GM04503 (cell line): ENCODE results near the gene TROAP.
A peak's percentile ranks its signal among the peaks of the same experiment; 100 is the strongest.
"Not testable (repeated sequence)": the region's sequence is repeated elsewhere in the genome, so short reads cannot be mapped to it uniquely, and the experiment has no call there.

Source experiments
- DNase-seq: peaks from one replicate; pipeline ENCODE4 v3.0.0-alpha.2; 2012; ENCODE audit warnings: low read depth

Gene TROAP, protein sequence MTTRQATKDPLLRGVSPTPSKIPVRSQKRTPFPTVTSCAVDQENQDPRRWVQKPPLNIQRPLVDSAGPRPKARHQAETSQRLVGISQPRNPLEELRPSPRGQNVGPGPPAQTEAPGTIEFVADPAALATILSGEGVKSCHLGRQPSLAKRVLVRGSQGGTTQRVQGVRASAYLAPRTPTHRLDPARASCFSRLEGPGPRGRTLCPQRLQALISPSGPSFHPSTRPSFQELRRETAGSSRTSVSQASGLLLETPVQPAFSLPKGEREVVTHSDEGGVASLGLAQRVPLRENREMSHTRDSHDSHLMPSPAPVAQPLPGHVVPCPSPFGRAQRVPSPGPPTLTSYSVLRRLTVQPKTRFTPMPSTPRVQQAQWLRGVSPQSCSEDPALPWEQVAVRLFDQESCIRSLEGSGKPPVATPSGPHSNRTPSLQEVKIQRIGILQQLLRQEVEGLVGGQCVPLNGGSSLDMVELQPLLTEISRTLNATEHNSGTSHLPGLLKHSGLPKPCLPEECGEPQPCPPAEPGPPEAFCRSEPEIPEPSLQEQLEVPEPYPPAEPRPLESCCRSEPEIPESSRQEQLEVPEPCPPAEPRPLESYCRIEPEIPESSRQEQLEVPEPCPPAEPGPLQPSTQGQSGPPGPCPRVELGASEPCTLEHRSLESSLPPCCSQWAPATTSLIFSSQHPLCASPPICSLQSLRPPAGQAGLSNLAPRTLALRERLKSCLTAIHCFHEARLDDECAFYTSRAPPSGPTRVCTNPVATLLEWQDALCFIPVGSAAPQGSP

DNA sequence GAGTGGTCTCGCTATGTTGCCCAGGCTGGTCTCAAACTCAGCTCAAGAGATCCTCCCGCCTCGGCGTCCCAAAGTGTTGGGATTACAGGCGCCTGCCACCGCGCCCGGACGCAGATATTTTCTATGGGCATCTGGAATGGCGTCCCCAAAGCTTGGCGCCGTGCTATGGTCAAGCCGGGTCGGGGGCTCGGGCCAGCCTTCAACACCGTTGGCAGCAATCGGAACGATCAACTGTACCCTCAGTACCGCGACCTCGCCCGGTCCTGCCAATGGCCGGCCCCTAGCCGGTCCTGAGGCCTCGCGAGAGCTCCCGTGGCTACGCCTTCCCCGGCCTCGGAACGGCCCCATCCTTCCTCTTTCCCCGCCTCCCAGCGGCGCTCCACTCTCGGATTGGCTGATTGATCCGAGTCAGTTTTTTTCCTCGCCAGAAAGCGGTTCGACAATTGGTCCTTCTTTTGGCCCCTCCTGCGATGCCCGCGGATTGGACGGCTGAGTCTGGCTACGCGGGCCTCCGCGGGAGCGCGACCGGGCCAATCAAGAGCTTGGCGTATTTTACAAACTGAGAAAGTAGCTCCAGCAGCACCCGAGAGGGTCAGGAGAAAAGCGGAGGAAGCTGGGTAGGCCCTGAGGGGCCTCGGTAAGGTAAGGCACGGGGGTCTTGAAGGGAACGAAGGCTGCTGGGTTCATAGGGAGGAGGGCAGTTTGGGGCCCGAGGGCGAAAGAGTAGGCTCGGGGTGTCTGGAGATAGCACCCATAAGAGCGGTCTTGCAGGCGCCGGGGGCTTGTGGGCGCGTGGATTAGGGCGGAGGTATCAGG is at the start of gene TROAP:
TSS of gene TROAP (plus strand) at position 548 of the 816 bp plus-strand sequence. CDS start 354 bp downstream, outside the sequence.
- peak; percentile 94 for DNase-seq

GRCh38 chr12:49273726-49274395 is 49.2 kb upstream of the TROAP start:
- no peak for DNase-seq

- no peak for DNase-seq
Observed at GRCh38 chr12:49274396-49275069, 48.5 kb upstream of the TROAP start.

DNA sequence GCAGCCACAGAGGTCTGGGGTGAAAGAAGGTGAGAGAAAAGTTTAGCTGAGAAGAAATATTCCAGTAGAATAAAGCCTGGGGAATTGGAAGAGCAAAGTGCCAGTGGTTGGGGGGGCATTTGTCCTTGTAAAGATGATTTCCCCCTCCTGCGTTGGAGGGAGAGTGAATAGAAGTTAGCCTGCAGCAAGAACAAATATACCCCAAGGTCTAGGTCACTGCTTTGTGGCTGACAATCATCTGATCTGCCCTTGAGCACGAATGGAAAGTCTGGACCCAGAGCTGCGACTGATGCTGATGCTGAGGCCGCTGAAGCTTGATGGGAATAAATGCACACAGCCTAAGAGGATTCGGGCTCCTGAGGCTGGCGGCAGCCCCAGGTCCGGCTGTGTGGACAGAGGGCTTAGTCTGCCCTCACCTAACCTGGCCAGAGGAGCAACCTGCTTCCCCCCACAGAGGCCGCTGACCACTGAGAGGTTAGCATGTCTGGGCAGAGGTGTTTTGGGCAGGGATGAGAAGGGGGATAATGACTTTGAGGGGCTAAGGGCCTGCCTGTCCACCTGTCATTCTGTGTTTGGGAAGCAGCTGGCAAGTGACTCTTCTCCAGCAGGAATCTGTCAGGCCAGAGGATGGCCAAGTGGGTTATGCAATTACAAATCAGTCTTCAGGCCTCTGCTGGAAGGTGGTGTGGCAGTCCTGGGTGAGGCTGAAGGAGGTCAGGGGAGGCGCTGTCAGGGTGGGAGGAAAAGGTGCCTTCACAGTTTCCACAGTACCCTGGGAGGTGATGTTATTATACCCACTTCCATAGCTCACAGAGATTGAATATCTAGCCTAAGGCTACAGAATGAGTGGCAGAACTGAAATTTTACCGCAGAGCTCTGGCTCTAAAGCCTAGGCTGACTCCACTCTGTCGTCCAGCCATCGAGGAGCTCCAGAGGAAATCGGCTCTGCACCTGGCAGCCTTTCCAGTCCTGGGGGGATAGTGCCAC is 46.5 kb upstream of the TROAP start:
- DNase-seq: no peak

GRCh38 chr12:49277466-49277865 is 45.6 kb upstream of the TROAP start:
- no peak for DNase-seq

DNA sequence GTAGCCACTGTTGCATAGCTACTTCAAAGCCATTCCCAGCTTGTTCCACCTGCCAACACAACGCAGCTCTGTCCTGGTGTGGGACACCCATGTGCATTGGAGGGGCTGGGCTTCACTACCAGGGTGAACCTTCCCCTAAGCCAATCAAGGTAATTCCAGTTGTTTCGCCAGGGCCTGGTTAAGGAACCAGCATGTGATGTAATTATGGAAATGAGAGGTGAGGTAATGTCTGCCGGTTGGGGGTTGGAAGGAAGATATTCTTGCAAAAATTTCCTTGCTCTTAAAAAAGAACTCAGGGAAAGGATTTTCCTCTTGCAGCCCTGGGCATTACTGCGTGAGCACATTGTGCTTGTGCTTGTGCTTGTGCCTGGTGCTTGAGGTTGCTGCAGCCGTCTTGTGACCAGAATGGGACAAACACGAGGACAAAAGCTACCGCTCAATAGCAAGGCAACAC is 43.3 kb upstream of the TROAP start:
- no peak for DNase-seq

GRCh38 chr12:49280545-49280944 is 42.5 kb upstream of the TROAP start:
- DNase-seq: not testable (repeated sequence)

DNA sequence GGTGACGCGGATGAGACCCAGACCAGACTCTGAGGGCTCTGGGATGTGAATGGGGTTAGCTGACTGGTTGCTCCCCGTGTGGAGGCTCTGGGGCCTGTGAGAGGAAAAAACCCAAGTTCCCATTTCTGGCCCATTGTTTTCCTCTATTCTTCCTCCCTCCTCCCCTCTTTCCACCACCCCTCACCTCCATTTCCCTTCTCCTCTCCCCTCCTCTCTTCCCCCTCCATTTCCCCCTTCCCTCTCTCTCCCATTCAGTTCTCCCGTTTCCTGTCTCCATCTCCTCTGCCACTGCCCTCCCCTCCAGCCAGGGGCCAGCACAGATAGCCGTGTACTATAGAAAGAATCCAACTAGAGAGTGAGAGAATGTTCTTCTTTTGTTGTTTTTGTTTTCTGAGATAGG is 40.8 kb upstream of the TROAP start:
- no peak for DNase-seq

DNA sequence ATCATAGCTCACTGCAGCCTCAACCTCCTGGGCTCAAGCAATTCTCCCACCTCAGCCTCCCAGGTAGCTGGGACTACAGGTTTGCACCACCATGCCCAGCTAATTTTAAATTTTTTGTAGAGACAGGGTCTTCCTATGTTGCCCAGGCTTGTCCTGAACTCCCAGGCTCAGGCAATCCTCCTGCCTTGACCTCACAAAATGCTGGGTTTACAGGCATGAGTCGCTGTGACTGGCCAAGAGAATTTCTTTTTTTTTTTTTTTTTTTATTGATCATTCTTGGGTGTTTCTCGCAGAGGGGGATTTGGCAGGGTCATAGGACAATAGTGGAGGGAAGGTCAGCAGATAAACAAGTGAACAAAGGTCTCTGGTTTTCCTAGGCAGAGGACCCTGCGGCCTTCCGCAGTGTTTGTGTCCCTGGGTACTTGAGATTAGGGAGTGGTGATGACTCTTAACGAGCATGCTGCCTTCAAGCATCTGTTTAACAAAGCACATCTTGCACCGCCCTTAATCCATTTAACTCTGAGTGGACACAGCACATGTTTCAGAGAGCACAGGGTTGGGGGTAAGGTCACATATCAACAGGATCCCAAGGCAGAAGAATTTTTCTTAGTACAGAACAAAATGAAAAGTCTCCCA is 40.2 kb upstream of the TROAP start:
- DNase-seq: not testable (repeated sequence)

DNA sequence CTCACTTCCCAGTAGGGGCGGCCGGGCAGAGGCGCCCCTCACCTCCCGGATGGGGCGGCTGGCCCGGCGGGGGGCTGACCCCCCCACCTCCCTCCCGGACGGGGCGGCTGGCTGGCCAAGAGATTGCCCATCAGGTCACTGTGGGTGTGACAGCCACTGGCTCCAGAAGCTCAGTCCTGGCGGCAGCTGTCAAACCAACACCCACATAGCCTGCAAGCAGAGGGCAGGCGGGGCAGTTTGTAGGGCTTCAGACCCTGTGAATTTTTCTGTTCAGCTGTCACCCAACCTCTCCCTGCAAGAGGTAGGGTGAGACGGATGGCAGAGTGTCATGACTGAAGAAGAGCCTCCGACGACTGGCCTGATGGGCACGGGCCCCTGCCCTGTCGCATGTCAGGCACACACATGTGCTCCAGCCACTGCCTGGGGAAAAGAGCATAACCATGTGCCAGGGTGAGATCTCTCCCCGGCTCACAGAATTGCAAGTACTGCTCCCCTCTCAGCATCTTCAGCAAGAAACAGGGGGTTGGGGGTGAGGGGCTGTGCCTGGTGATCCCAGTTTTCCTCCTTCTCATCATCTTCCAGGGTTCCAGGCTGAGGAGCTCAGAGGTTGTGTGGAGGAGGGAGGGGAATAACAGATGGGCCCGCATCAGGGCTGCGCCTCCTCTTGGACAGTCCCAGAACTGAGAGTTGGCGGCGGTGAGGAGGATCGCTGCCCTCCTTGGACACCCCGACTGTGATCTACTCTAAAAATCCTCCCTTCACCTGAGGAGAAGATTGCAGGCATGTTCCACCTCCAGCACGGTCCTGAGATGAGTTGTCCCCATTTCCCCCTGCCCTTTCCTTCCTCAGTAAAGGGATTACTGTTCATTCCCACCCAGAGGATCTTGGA is 39.3 kb upstream of the TROAP start:
- no peak for DNase-seq

DNA sequence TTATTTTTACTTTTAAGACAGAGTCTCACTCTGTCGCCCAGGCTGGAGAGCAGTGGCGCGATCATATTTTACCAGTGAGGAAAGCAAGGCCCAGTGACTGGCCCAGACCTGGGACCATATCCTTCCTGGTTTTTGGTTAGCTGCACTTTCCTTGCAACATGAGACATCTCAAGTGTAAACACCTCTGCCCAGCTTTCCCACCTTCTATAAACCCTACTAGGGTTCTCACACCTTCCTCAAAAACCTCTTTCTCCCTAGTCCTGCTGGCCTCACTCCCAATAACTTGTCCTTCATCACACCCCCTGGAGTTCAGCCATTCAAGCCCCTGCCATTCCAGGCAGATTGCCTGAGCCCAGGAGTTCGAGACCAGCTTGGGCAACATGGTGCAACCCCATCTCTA is 38.4 kb upstream of the TROAP start:
- no peak for DNase-seq

GRCh38 chr12:49287876-49288275 is 35.2 kb upstream of the TROAP start:
- no peak for DNase-seq

- peak; percentile 11 for DNase-seq
Observed at GRCh38 chr12:49288412-49288853, 34.6 kb upstream of the TROAP start.

- no peak for DNase-seq
Observed at GRCh38 chr12:49288922-49289555, 34.0 kb upstream of the TROAP start.

DNA sequence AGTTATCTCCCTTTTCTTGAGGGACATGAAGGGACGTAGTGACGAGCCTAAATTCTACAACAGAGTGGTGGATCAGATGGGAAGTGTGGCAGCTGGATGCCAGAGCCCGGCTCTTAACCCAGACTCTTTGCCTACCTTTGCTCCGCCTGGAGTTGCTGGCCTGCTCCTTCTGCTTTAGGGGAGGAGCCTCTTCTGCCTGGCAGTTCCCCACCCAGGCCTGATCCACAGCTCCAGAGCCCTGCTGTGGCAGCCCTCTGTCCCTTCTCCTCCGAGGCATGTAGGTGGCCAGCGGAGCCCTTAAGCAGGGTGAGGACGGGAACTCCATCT is 30.4 kb upstream of the TROAP start:
- no peak for DNase-seq

- DNase-seq: no peak
Observed at GRCh38 chr12:49293056-49293956, 29.7 kb upstream of the TROAP start.
